ENCODE data around the gene LAMP5. TPM values are rescaled to one million over a fixed set of nuclear protein-coding genes. Genes with fewer than 3 reads are reported as not detected.

Gene LAMP5
- total RNA-seq, 1 donor: 0.84 TPM

- peaks cover 95% of the 10 kb centered on the region for H3K27me3 ChIP-seq (ENCODE audit: insufficient read depth, low read length)
- H3K9me3 ChIP-seq (ENCODE audit: low read depth, low read length): no peaks in the 10 kb centered on the region
- peaks cover 36% of the 10 kb centered on the region for H3K4me1 ChIP-seq (ENCODE audit: insufficient read depth, low read length)
These were observed 5.1 kb upstream of the LAMP5 start for GRCh38 chr20:9509246-9509645.

GRCh38 chr20:9510911-9511310, 3.5 kb upstream of the LAMP5 start:
- Histone ChIP-seq H3K27me3 (ENCODE audit: insufficient read depth, low read length) (peaks cover 95% of the 10 kb centered on the region), H3K4me3 (ENCODE audit: low read length) (no peak overlapping the region), H3K4me1 (ENCODE audit: insufficient read depth, low read length) (peaks cover 46% of the 10 kb centered on the region), H3K9me3 (ENCODE audit: low read depth, low read length) (no peaks in the 10 kb centered on the region)

More at GRCh38 chr20:9509246-9509645, 5.1 kb upstream of the LAMP5 start:
- no peak overlapping the region for H3K4me3 ChIP-seq (ENCODE audit: low read length)

- no peaks in the 10 kb centered on the region for H3K9me3 ChIP-seq (ENCODE audit: low read depth, low read length)
- no peak overlapping the region for H3K4me3 ChIP-seq (ENCODE audit: low read length)
- H3K4me1 ChIP-seq (ENCODE audit: insufficient read depth, low read length): peaks cover 24% of the 10 kb centered on the region
- H3K27me3 ChIP-seq (ENCODE audit: insufficient read depth, low read length): peaks cover 95% of the 10 kb centered on the region
These were observed 324 bp upstream of the LAMP5 start for GRCh38 chr20:9514072-9514460.

GRCh38 chr20:9515214-9515585, 810 bp downstream of the LAMP5 start:
- H3K9me3 ChIP-seq (ENCODE audit: low read depth, low read length): no peaks in the 10 kb centered on the region
- H3K4me1 ChIP-seq (ENCODE audit: insufficient read depth, low read length): peaks cover 18% of the 10 kb centered on the region
- peaks cover 95% of the 10 kb centered on the region for H3K27me3 ChIP-seq (ENCODE audit: insufficient read depth, low read length)
- no peak overlapping the region for H3K4me3 ChIP-seq (ENCODE audit: low read length)

GRCh38 chr20:9515741-9516233, 1.4 kb downstream of the LAMP5 start:
- H3K9me3 ChIP-seq (ENCODE audit: low read depth, low read length): no peaks in the 10 kb centered on the region
- no peak overlapping the region for H3K4me3 ChIP-seq (ENCODE audit: low read length)
- peaks cover 95% of the 10 kb centered on the region for H3K27me3 ChIP-seq (ENCODE audit: insufficient read depth, low read length)
- peaks cover 18% of the 10 kb centered on the region for H3K4me1 ChIP-seq (ENCODE audit: insufficient read depth, low read length)

GRCh38 chr20:9516234-9516871, 2.0 kb downstream of the LAMP5 start:
- H3K27me3 ChIP-seq (ENCODE audit: insufficient read depth, low read length): peaks cover 89% of the 10 kb centered on the region
- peaks cover 18% of the 10 kb centered on the region for H3K4me1 ChIP-seq (ENCODE audit: insufficient read depth, low read length)
- no peak overlapping the region for H3K4me3 ChIP-seq (ENCODE audit: low read length)
- H3K9me3 ChIP-seq (ENCODE audit: low read depth, low read length): no peaks in the 10 kb centered on the region

- Histone ChIP-seq H3K4me3 (ENCODE audit: low read length) (no peak overlapping the region), H3K9me3 (ENCODE audit: low read depth, low read length) (no peaks in the 10 kb centered on the region), H3K4me1 (ENCODE audit: insufficient read depth, low read length) (peaks cover 18% of the 10 kb centered on the region), H3K27me3 (ENCODE audit: insufficient read depth, low read length) (peaks cover 78% of the 10 kb centered on the region)
These were observed 3.1 kb downstream of the LAMP5 start for GRCh38 chr20:9517297-9518162.

- no peak overlapping the region for H3K4me3 ChIP-seq (ENCODE audit: low read length)
- H3K27me3 ChIP-seq (ENCODE audit: insufficient read depth, low read length): peaks cover 69% of the 10 kb centered on the region
- H3K9me3 ChIP-seq (ENCODE audit: low read depth, low read length): no peaks in the 10 kb centered on the region
- peaks cover 18% of the 10 kb centered on the region for H3K4me1 ChIP-seq (ENCODE audit: insufficient read depth, low read length)
These were observed 4.3 kb downstream of the LAMP5 start for GRCh38 chr20:9518576-9519175.

- no peak overlapping the region for H3K4me3 ChIP-seq (ENCODE audit: low read length)
- no peaks in the 10 kb centered on the region for H3K9me3 ChIP-seq (ENCODE audit: low read depth, low read length)
- H3K27me3 ChIP-seq (ENCODE audit: insufficient read depth, low read length): peaks cover 57% of the 10 kb centered on the region
- H3K4me1 ChIP-seq (ENCODE audit: insufficient read depth, low read length): peaks cover 14% of the 10 kb centered on the region
These were observed 5.7 kb downstream of the LAMP5 start for GRCh38 chr20:9520086-9520485.

- Histone ChIP-seq H3K27me3 (ENCODE audit: insufficient read depth, low read length) (peaks cover 22% of the 10 kb centered on the region), H3K9me3 (ENCODE audit: low read depth, low read length) (no peaks in the 10 kb centered on the region), H3K4me3 (ENCODE audit: low read length) (no peak overlapping the region), H3K4me1 (ENCODE audit: insufficient read depth, low read length) (no peaks in the 10 kb centered on the region)
These were observed 9.2 kb downstream of the LAMP5 start for GRCh38 chr20:9523636-9524035.

GRCh38 chr20:9531581-9531980, 17.2 kb downstream of the LAMP5 start:
- no peaks in the 10 kb centered on the region for H3K27me3 ChIP-seq (ENCODE audit: insufficient read depth, low read length)
- H3K9me3 ChIP-seq (ENCODE audit: low read depth, low read length): no peaks in the 10 kb centered on the region
- no peak overlapping the region for H3K4me3 ChIP-seq (ENCODE audit: low read length)
- H3K4me1 ChIP-seq (ENCODE audit: insufficient read depth, low read length): no peaks in the 10 kb centered on the region

- H3K4me3 ChIP-seq (ENCODE audit: low read length): no peak overlapping the region
- H3K9me3 ChIP-seq (ENCODE audit: low read depth, low read length): no peaks in the 10 kb centered on the region
- H3K27me3 ChIP-seq (ENCODE audit: insufficient read depth, low read length): no peaks in the 10 kb centered on the region
- no peaks in the 10 kb centered on the region for H3K4me1 ChIP-seq (ENCODE audit: insufficient read depth, low read length)
These were observed 17.9 kb downstream of the LAMP5 start for GRCh38 chr20:9532069-9532838.

GRCh38 chr20:9534025-9534424, 19.6 kb downstream of the LAMP5 start:
- H3K27me3 ChIP-seq (ENCODE audit: insufficient read depth, low read length): no peaks in the 10 kb centered on the region
- no peaks in the 10 kb centered on the region for H3K9me3 ChIP-seq (ENCODE audit: low read depth, low read length)
- no peaks in the 10 kb centered on the region for H3K4me1 ChIP-seq (ENCODE audit: insufficient read depth, low read length)
- H3K4me3 ChIP-seq (ENCODE audit: low read length): no peak overlapping the region

GRCh38 chr20:9535449-9535848, 21.1 kb downstream of the LAMP5 start:
- Histone ChIP-seq H3K9me3 (ENCODE audit: low read depth, low read length) (no peaks in the 10 kb centered on the region), H3K4me1 (ENCODE audit: insufficient read depth, low read length) (no peaks in the 10 kb centered on the region)

GRCh38 chr20:9543214-9543613, 28.8 kb downstream of the LAMP5 start:
- Histone ChIP-seq H3K9me3 (ENCODE audit: low read depth, low read length) (no peaks in the 10 kb centered on the region), H3K4me3 (ENCODE audit: low read length) (no peak overlapping the region), H3K4me1 (ENCODE audit: insufficient read depth, low read length) (no peaks in the 10 kb centered on the region), H3K27me3 (ENCODE audit: insufficient read depth, low read length) (peaks cover 3% of the 10 kb centered on the region)

More at GRCh38 chr20:9535449-9535848, 21.1 kb downstream of the LAMP5 start:
- Histone ChIP-seq H3K4me3 (ENCODE audit: low read length) (no peak overlapping the region), H3K27me3 (ENCODE audit: insufficient read depth, low read length) (no peaks in the 10 kb centered on the region)
